KG1 (cell line): ENCODE results near the gene RADX.
"Not testable (repeated sequence)": the region's sequence is repeated elsewhere in the genome, so short reads cannot be mapped to it uniquely, and the experiment has no call there.

ENCODE experiments used
- DNase-seq: peaks from one replicate; lab custom pipeline; 2025; lab: John Stamatoyannopoulos, UW

RADX gene

GRCh38 chrX:106611679-106612392 lies at the start of gene RADX:
Gene RADX, plus strand, starts transcription at chrX:106611978. Its CDS starts 103 bp downstream, at chrX:106612081.
- no peak for DNase-seq

DNA sequence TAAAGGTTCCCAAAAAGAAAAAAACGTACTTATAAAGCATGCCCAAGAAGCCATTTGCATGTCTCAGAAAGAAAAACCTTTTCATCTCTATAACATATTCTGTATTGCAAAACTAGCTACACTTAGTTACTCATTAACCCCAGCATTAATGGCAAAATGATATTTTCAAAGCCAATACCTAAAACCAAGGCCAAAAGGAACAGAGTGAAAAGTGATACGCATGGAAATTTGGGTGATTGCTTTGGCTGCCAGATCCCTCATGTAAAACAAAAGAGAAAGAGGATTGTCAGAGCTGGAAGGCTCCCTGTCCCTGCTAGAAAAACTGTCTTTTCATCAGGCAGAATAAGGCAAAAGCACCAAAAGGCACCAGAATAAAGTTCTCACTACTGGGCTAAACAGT lies 46.8 kb upstream of the RADX start:
- no peak for DNase-seq

DNA sequence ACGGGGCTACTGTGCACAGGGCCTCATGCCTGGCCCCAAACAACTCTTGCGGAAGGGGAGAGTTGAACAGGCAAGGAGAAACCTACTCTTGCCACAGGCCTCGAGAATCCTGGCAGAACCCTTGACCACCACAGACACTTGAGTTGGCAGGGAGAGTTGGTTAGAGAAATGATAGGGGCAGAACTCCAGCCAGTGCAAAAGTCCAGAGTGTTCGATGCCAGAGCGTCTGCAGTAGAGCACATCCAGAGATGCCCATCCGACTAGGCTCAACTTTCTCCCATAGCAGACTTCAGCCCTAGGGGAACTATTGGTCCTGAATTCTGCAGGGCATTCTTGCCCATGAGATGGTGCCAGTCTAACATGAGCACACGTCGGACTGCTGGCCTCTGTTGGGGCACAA lies 45.4 kb upstream of the RADX start:
- DNase-seq: no peak

DNA sequence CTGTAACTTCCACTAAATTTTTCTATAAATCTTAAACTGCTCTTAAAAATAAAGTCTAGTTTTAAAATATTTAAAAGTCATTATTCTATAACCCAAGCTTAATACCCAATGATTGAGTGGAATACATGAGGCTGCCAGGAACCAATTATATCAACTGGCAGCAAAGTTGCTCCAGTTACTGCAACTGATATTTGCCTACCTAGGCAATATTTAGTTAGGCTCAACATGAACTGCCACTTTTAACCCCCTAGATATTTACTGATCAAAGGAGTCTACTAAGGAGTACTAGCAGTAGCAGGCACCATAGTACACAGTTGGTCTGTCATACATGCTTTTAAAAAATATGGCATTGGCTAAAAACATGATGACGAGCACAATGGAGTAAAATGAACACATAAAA lies 29.9 kb upstream of the RADX start:
- no peak for DNase-seq

DNA sequence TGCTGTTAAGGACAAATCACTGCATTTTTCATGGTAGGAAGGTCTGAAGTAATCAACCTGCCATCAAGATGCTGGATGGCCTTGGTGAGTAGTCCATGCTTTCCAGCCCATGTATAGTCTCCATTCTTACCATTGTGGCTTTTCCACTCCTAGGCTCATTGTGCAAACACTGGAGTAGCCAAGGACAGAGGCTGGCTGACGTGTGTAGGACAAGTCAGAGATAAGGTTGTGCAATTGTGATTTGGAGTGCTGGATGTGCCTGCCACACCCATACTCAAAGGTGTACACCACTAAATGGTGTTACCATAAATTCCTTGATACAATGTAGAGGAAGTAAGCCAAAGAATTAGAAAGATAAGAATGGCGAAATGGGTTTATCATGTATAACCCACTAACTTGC lies 26.3 kb upstream of the RADX start:
- DNase-seq: no peak

GRCh38 chrX:106588801-106589200 lies 23.0 kb upstream of the RADX start:
- no peak for DNase-seq

DNA sequence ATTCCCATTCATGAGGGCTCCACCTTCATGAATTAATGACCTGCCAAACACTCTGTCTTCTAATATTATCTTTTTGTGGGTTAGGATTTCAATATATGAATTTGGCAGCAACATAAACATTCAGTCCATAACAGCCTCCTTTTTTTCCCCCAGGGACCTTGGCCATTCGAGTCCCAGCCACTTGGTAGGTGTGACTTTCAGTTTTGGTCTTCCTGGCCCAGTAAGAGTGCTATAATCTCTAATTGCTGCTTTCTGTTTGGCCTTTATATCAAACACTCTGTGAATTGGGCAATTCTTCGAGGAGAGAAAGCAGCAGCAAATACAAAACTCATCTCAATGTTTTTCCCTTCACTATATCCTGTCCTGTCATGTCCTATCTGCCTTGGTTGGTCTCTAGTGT lies 12.4 kb upstream of the RADX start:
- no peak for DNase-seq

- DNase-seq: no peak
Measured at GRCh38 chrX:106606571-106606970, 5.2 kb upstream of the RADX start.

DNA sequence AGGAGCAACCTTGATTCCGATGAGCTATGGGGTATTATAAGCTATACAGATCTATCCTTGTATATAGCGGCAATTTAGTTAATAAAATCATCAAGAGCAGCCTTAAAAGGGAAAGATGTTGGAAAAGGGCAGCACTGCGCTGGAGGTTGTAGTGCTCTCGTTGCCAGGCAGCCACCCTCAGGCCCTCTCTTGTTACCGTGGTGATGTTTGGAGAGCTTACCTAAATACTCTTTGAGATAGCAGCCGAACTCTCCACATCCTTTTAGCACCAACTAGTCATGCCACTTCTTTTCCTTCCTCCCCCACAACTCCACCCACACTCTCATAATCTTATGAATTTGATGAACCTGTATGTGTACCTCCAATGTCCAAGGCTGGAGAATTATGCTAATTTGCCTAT lies 3.8 kb upstream of the RADX start:
- no peak for DNase-seq

- DNase-seq: no peak
Measured at GRCh38 chrX:106611317-106611678, 480 bp upstream of the RADX start.

DNA sequence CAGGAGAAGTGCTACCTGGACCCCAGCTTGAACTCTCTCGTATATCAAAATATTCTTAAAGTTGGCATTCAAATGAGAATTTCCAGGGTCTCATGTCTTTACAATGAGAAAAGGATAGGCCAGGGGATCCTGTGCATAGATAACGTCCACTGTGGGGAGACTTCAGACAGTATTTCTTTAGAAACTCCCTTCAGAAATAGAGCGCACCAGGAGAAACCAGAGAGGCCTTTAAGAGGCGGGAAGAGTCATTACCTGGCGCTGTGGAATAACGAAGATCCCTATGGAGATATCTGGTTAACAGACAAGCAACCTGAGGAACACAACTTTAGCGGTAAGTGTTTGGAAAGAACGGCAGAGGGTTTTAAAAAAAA lies 600 bp downstream of the RADX start:
- no peak for DNase-seq

GRCh38 chrX:106613277-106613676 lies 1.5 kb downstream of the RADX start:
- DNase-seq: no peak

DNA sequence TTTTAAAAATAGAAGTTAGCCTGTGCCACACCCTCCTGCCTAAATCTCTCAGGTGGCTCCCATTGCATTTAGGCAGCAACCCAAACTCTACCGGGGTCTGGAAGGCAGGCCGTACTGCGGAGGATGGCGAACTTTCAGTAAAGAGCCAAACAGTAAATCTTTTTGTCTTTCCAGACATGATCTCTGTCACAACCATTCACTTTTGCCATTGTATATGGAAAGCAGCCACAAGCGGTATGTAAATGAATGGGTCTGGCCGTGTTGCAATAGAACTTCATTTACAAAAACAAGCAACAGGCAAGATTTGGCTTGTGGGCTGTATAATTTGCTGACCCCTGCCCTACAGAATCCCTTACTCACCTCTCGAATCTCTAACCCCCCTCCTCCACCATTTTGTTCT lies 3.3 kb downstream of the RADX start:
- no peak for DNase-seq

- DNase-seq: no peak
Measured at GRCh38 chrX:106619797-106620196, 8.0 kb downstream of the RADX start.

DNA sequence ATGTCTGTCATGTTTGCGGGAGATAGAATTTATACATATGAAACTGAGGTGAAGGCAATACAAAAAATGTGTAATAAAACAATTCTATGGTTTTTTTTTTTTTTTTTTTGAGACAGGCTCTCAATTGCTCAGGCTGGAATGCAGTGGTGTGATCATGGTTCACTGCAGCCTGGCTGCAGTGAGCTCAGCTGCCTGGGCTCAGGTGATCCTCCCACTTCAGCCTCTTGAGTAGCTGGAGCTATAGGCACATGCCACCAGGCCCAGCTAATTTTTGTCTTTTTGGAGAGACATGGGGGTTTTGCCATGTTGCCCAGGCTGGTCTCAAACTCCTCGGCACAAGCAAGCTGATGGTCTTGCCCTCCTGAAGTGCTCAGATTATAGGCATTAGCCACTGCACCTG lies 10.1 kb downstream of the RADX start:
- no peak for DNase-seq

DNA sequence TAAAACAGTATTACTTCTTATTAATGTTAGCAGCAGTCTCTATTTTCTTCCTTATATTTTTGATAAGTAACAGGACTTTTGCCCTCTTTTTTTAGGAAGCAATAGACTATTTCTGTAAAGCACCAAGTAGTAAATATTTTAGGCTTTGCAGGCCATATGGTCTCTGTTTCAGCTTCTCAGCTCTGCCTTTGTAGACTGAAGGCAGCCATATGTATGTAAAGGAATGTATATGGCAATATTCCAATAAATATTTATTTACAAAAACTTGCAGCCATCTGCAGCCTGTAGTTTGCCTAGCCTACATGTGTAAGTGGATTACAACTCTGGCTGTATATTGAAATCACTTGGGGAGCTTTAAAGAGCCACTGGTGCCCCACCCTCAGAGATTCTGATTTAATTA lies 15.0 kb downstream of the RADX start:
- no peak for DNase-seq

GRCh38 chrX:106631615-106632014 lies 19.8 kb downstream of the RADX start:
- no peak for DNase-seq

- DNase-seq: no peak
Measured at GRCh38 chrX:106649523-106650428, 38.0 kb downstream of the RADX start.

- DNase-seq: not testable (repeated sequence)
Measured at GRCh38 chrX:106653625-106654024, 41.8 kb downstream of the RADX start.

DNA sequence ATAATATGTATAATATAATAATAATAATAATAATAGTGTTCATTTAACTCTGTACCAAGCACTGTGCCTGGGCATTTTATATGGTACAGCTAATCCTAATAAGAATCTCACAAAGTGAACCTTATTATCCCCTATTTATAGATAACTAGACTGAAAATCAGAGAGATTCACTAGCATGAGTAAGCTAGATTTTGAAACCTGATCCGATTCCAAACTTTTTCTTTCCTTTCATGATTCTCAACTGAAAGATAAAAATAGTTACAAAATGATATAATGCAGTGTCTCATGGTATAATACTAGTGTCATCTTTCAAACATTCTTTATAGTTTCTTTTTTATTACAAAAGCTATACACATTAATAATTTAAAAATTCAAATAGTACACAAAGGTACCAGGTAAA lies 58.9 kb downstream of the RADX start:
- DNase-seq: no peak

DNA sequence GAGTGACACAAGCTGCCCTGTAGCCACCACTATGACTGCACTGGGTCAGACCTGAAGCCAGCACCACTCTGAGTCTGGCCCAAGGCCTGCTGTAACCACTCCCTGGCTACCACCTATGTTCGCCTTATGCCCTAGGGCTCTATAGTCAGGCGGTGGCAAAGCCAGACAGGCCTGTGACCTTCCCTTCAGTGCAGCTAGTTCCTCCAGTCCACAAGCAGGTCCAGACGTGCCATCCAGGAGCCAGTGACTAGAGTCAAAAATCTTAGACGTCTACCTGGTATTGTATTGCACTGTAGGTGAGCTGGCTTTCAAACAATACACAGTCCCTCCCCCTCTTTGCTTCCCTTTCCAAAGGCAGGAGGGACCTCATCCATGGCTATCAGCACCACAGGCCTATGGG lies 60.7 kb downstream of the RADX start:
- DNase-seq: no peak

GRCh38 chrX:106680716-106681115 lies 68.9 kb downstream of the RADX start:
- no peak for DNase-seq

DNA sequence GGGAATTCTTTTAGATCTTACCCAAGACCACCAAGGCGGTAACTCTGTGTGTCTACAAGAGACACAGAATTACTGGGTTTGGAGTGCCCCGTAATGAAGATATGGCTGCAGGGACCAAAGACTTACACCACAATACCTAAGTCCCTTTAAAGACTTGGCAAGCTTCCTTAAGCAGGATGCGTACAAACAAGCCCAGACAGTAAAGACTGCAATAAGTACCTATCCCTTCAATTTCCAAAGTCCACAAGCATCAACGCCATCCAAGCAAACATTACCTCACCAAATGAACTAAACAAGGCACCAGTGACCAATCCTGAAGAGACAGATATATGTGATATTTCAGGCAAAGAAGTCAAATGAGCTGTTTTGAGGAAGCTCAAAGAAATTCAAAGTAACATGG lies 72.4 kb downstream of the RADX start:
- DNase-seq: no peak
